H1 (cell line): ENCODE data around the gene FANCM. TPM values are rescaled to one million over a fixed set of nuclear protein-coding genes. Genes with fewer than 3 reads are reported as not detected.

ENCODE experiments used
- CTCF ChIA-PET: fragments of 300-600 bp; sonication (Branson Sonifier 250); formaldehyde crosslinking; loops from one replicate; lab custom pipeline; 2021; ENCODE audit not compliant: partially characterized antibody; lab: Charles Lee
- POLR2A ChIA-PET: fragments of 300-600 bp; sonication (Branson Sonifier 250); formaldehyde crosslinking; loops from one replicate; lab custom pipeline; 2021; ENCODE audit warnings: inconsistent platforms; ENCODE audit not compliant: partially characterized antibody; lab: Charles Lee
- DNase-seq, 2 experiments: peaks; one replicate each; pipeline versions ENCODE4 v3.0.0 to v3.0.0-alpha.2; 2010 to 2022; ENCODE audit warnings: low spot score in 2 of 2, low read depth in 1 of 2, mixed read lengths in 1 of 2
- FAIRE-seq: peaks from 2 replicates; lab custom pipeline; 2011; peaks lifted over from hg19 to GRCh38; lab: Jason Lieb, UNC
- H2AFZ ChIP-seq: 2 replicates; pipeline ENCODE4 v1.8.1; 2012; ENCODE audit warnings: low read length, inconsistent platforms
- H2AK5ac ChIP-seq: 2 replicates; pipeline ENCODE4 v1.6.1; 2013; ENCODE audit warnings: low read depth, low read length
- H2BK120ac ChIP-seq: replicated peaks from 2 replicates; pipeline ENCODE3; 2013; ENCODE audit warnings: low read depth, low read length, inconsistent platforms
- H2BK12ac ChIP-seq: 2 replicates; pipeline ENCODE4 v1.6.1; 2013; ENCODE audit warnings: low read depth, low read length
- H2BK15ac ChIP-seq: 2 replicates; pipeline ENCODE4 v1.6.1; 2013; ENCODE audit warnings: low read length
- H2BK20ac ChIP-seq: 2 replicates; pipeline ENCODE4 v1.6.1; 2013; ENCODE audit warnings: low read length
- H2BK5ac ChIP-seq: 2 replicates; pipeline ENCODE4 v1.6.1; 2013; ENCODE audit warnings: low read depth, low read length
- H3K14ac ChIP-seq: 2 replicates; pipeline ENCODE4 v1.6.1; 2013; ENCODE audit warnings: inconsistent platforms; ENCODE audit not compliant: insufficient read length
- H3K18ac ChIP-seq: 2 replicates; pipeline ENCODE4 v1.6.1; 2013; ENCODE audit warnings: low read length; ENCODE audit errors: extremely low read depth
- H3K23ac ChIP-seq: 2 replicates; pipeline ENCODE4 v1.6.1; 2013; ENCODE audit warnings: inconsistent platforms; ENCODE audit not compliant: insufficient read length
- H3K23me2 ChIP-seq: 2 replicates; pipeline ENCODE4 v1.6.1; 2013; ENCODE audit warnings: low read depth, low read length
- H3K27ac ChIP-seq: 2 replicates; pipeline ENCODE4 v1.6.1; 2011; ENCODE audit warnings: low read depth, low read length, inconsistent platforms
- H3K27me3 ChIP-seq, 4 experiments: replicated peaks in 1 of 4; 1 replicate in 1 of 4; 2 replicates in 3 of 4; pipeline versions ENCODE4 v1.6.1 to v1.8.1; 2011 to 2013; ENCODE audit warnings: low read length in 3 of 4, mild to moderate bottlenecking in 3 of 4, inconsistent platforms in 2 of 4, mixed read lengths in 2 of 4, moderate library complexity in 1 of 4; ENCODE audit not compliant: control insufficient read depth in 3 of 4, insufficient read depth in 3 of 4; ENCODE audit errors: extremely low read depth in 1 of 4
- H3K36me3 ChIP-seq, 4 experiments: 2 replicates each; pipeline versions ENCODE4 v1.6.1 to v1.8.1; 2011 to 2013; ENCODE audit warnings: mild to moderate bottlenecking in 4 of 4, low read length in 3 of 4, moderate library complexity in 2 of 4, control low read depth in 1 of 4, inconsistent platforms in 1 of 4; ENCODE audit not compliant: insufficient read depth in 4 of 4, control insufficient read depth in 2 of 4
- H3K4ac ChIP-seq: replicated peaks from 2 replicates; pipeline ENCODE3; 2013; ENCODE audit warnings: low read length, low read depth, mixed read lengths, inconsistent platforms; ENCODE audit not compliant: insufficient read length
- H3K4me1 ChIP-seq, 4 experiments: replicated peaks in 1 of 4; 1 replicate in 1 of 4; 2 replicates in 3 of 4; pipeline versions ENCODE4 v1.6.1 to v1.8.1; 2011 to 2013; ENCODE audit warnings: low read length in 3 of 4, inconsistent platforms in 2 of 4, mixed read lengths in 1 of 4; ENCODE audit not compliant: insufficient read depth in 4 of 4, control insufficient read depth in 3 of 4
- H3K4me2 ChIP-seq, 2 experiments: 2 replicates each; pipeline versions ENCODE4 v1.6.1 to v1.8.1; 2011 to 2013; ENCODE audit warnings: low read depth in 2 of 2, low read length in 2 of 2, control low read depth in 1 of 2, inconsistent platforms in 1 of 2, mild to moderate bottlenecking in 1 of 2; ENCODE audit not compliant: insufficient read depth in 1 of 2
- H3K4me3 ChIP-seq, 4 experiments: fragments of 200-600, 300-600 bp in 1 of 4; sonication (generic), shearing (Covaris generic), sonication (Bioruptor Twin) in 1 of 4; 2 replicates each; pipeline versions ENCODE4 v1.5.1 to v1.8.1; 2011 to 2016; ENCODE audit warnings: low read length in 4 of 4, low read depth in 3 of 4, control low read depth in 2 of 4, inconsistent platforms in 2 of 4, mild to moderate bottlenecking in 2 of 4, mixed read lengths in 1 of 4, moderate library complexity in 1 of 4; ENCODE audit not compliant: insufficient read depth in 2 of 4; ENCODE audit errors: extremely low read depth in 1 of 4
- H3K56ac ChIP-seq: replicated peaks from 2 replicates; pipeline ENCODE3; 2013; ENCODE audit warnings: low read depth, mild to moderate bottlenecking, mixed read lengths, low read length, inconsistent platforms; ENCODE audit not compliant: insufficient read length
- H3K79me1 ChIP-seq: 2 replicates; pipeline ENCODE4 v1.6.1; 2013; ENCODE audit warnings: low read depth, low read length, control low read depth
- H3K79me2 ChIP-seq, 2 experiments: 2 replicates each; pipeline versions ENCODE4 v1.6.1 to v1.8.1; 2012 to 2013; ENCODE audit warnings: low read length in 2 of 2, mild to moderate bottlenecking in 2 of 2, inconsistent platforms in 1 of 2; ENCODE audit not compliant: insufficient read depth in 2 of 2, control insufficient read depth in 1 of 2
- H3K9ac ChIP-seq, 4 experiments: replicated peaks in 1 of 4; 1 replicate in 1 of 4; 2 replicates in 3 of 4; pipeline versions ENCODE4 v1.6.1 to v1.8.1; 2011 to 2013; ENCODE audit warnings: low read depth in 3 of 4, low read length in 3 of 4, control low read depth in 2 of 4, mild to moderate bottlenecking in 2 of 4, moderate library complexity in 2 of 4, inconsistent platforms in 1 of 4; ENCODE audit errors: extremely low read depth in 1 of 4
- H3K9me3 ChIP-seq, 2 experiments: 2 replicates each; pipeline versions ENCODE4 v1.6.1 to v1.8.1; 2012 to 2013; ENCODE audit warnings: mild to moderate bottlenecking in 2 of 2, moderate library complexity in 2 of 2, control low read depth in 1 of 2, inconsistent platforms in 1 of 2, low read depth in 1 of 2, low read length in 1 of 2, mixed read lengths in 1 of 2; ENCODE audit not compliant: insufficient read depth in 2 of 2
- H4K20me1 ChIP-seq, 2 experiments: replicated peaks in 1 of 2; 2 replicates each; pipeline versions ENCODE3 to v1.8.1; 2011 to 2013; ENCODE audit warnings: inconsistent platforms in 2 of 2, low read length in 2 of 2, mild to moderate bottlenecking in 1 of 2; ENCODE audit not compliant: insufficient read depth in 2 of 2, control insufficient read depth in 1 of 2
- H4K5ac ChIP-seq: 2 replicates; pipeline ENCODE4 v1.6.1; 2013; ENCODE audit warnings: low read length, low read depth, mixed read lengths, inconsistent platforms; ENCODE audit not compliant: insufficient read length
- H4K8ac ChIP-seq: 2 replicates; pipeline ENCODE4 v1.8.0; 2013; ENCODE audit warnings: mild to moderate bottlenecking, moderate library complexity, low read length, inconsistent platforms; ENCODE audit not compliant: insufficient read depth; ENCODE audit errors: extremely low read depth
- H4K91ac ChIP-seq: replicated peaks from 2 replicates; pipeline ENCODE3; 2013; ENCODE audit warnings: low read length, mixed read lengths, inconsistent platforms; ENCODE audit not compliant: insufficient read length
- ATF3 ChIP-seq: IDR thresholded peaks from 2 replicates; pipeline ENCODE4 v1.6.1; 2011; ENCODE audit warnings: low read depth, mild to moderate bottlenecking, low read length; ENCODE audit not compliant: insufficient read depth
- BRCA1 ChIP-seq: IDR thresholded peaks from 2 replicates; pipeline ENCODE4 v1.6.1; 2012; ENCODE audit warnings: low read depth, low read length, improper control_type of control experiment
- CHD1 ChIP-seq: IDR thresholded peaks from 2 replicates; pipeline ENCODE4 v1.6.1; 2012; ENCODE audit warnings: low read depth, low read length, improper control_type of control experiment
- EZH2 ChIP-seq: fragments of 200-600 bp; sonication (generic); IDR thresholded peaks from 2 replicates; pipeline ENCODE4 v1.7.1; 2012; ENCODE audit warnings: low read depth, mild to moderate bottlenecking, moderate library complexity, low read length, inconsistent platforms; ENCODE audit not compliant: severe bottlenecking
- JUN ChIP-seq: IDR thresholded peaks from 2 replicates; pipeline ENCODE4 v1.6.1; 2011; ENCODE audit warnings: low read depth, mild to moderate bottlenecking, improper control_type of control experiment, low read length
- KDM5A ChIP-seq: fragments of 200-600 bp; IDR thresholded peaks from 2 replicates; pipeline ENCODE4 v1.7.1; 2012; ENCODE audit warnings: mild to moderate bottlenecking, low read length, inconsistent platforms, mixed read lengths
- MAFK ChIP-seq: IDR thresholded peaks from 2 replicates; pipeline ENCODE4 v1.6.1; 2012; ENCODE audit warnings: low read depth, mild to moderate bottlenecking, improper control_type of control experiment, low read length
- NANOG ChIP-seq: IDR thresholded peaks from 2 replicates; pipeline ENCODE4 v1.6.1; 2011; ENCODE audit warnings: low read length, low read depth, mild to moderate bottlenecking, inconsistent platforms; ENCODE audit not compliant: insufficient read depth, poor library complexity, severe bottlenecking
- POLR2A ChIP-seq, 2 experiments: IDR thresholded peaks; 1 replicate in 1 of 2; 2 replicates in 1 of 2; pipeline ENCODE4 v1.6.1; 2011; ENCODE audit warnings: low read depth in 2 of 2, low read length in 2 of 2, mild to moderate bottlenecking in 2 of 2; ENCODE audit errors: control extremely low read depth in 1 of 2
- RBBP5 ChIP-seq: IDR thresholded peaks from 2 replicates; pipeline ENCODE4 v1.7.1; 2012; ENCODE audit warnings: low read depth, mild to moderate bottlenecking, inconsistent platforms, low read length, moderate library complexity, borderline replicate concordance
- RFX5 ChIP-seq: IDR thresholded peaks from 2 replicates; pipeline ENCODE4 v1.6.1; 2011; ENCODE audit warnings: low read depth, low read length, improper control_type of control experiment, borderline replicate concordance
- RXRA ChIP-seq: IDR thresholded peaks from 2 replicates; pipeline ENCODE4 v1.6.1; 2011; ENCODE audit warnings: low read depth, mild to moderate bottlenecking, low read length, moderate library complexity; ENCODE audit not compliant: insufficient read depth
- SIN3A ChIP-seq, 2 experiments: IDR thresholded peaks in 1 of 2; conservative IDR thresholded peaks in 1 of 2; 2 replicates each; pipeline ENCODE4 v1.6.1; 2011 to 2012; ENCODE audit warnings: low read length in 2 of 2, improper control_type of control experiment in 1 of 2, low read depth in 1 of 2, mild to moderate bottlenecking in 1 of 2
- SP4 ChIP-seq: IDR thresholded peaks from 2 replicates; pipeline ENCODE4 v1.6.1; 2012; ENCODE audit warnings: low read length, inconsistent platforms
- TCF12 ChIP-seq: IDR thresholded peaks from 2 replicates; pipeline ENCODE4 v1.6.1; 2011; ENCODE audit warnings: low read depth, mild to moderate bottlenecking, low read length
- polyA plus RNA-seq, 7 experiments: library from polyadenylated mRNA; depleted of rRNA in 3 of 7; stranded (reverse) in 5 of 7; unstranded in 2 of 7; fragments of >200 nt in 5 of 7; fragments of 200-250 nt in 2 of 7; gene quantifications; 1 replicate in 5 of 7; 2 replicates in 1 of 7; 4 replicates in 1 of 7; pipeline versions ENCODE4 v1.2.1 to v1.2.3, GENCODE V29; 2011 to 2013; ENCODE audit warnings: missing spikeins in 2 of 7, mixed read lengths in 2 of 7
- total RNA-seq: library from RNA; stranded (reverse); fragmentation: NEBNext Ultra II Directional; extraction: Animal tissue kit (Norgen Biotek cat#: 25700); gene quantifications from 2 replicates; pipeline ENCODE4 v1.2.1, GENCODE V29; 2021

Gene FANCM
- total and polyA plus RNA-seq, 2 of the 8 experiments (the other 6 are each of a cell fraction or from before 2014, with no cell fraction given) = 3.2 to 10.5 TPM

- CTCF ChIA-PET = interaction anchor here (3.6 kb wide), 1 partner anchor 291 kb away, joined by 13 read pairs; no protein-coding TSS in a partner anchor
These were observed 68.5 kb downstream of the FANCM start for GRCh38 chr14:45204241-45204640.

More at GRCh38 chr14:45204241-45204640, 68.5 kb downstream of the FANCM start:
- Histone ChIP-seq H3K27me3 (no peaks in the 10 kb centered on the region), H3K79me1 (no peaks in the 10 kb centered on the region), H3K4me3 (no peak overlapping the region), H2AFZ (no peak overlapping the region), H3K23ac (no peak overlapping the region), H3K9me3 (no peaks in the 10 kb centered on the region)
- no peak for DNase-seq
- TF ChIP-seq MAFK = no peak
- TF ChIP-seq RFX5 = no peak
- no peak for TF ChIP-seq TCF12
- no peak for TF ChIP-seq SIN3A (conservative IDR thresholded peaks at IDR 0.05 in 1 of 2, IDR thresholded peaks at IDR 0.05 in 1 of 2; ENCODE audit: low read depth in 1 of 2, low read length in 2 of 2)
- no peak for TF ChIP-seq BRCA1
- no peak for TF ChIP-seq RXRA
- no peak for TF ChIP-seq ATF3
- no peak for TF ChIP-seq CHD1
- no peak for TF ChIP-seq KDM5A
- TF ChIP-seq RBBP5 = no peak
- TF ChIP-seq EZH2 = no peak
- no peak for TF ChIP-seq SP4
- no peak for TF ChIP-seq NANOG
- no peak for TF ChIP-seq JUN
- TF ChIP-seq POLR2A (IDR thresholded peaks at IDR 0.05; ENCODE audit: control extremely low read depth in 1 of 2, low read depth in 2 of 2, low read length in 2 of 2) = no peak
- TF ChIP-seq, all 59 proteins: peak for 0
- no peak overlapping the region for H2BK20ac ChIP-seq
- no peak overlapping the region for H4K5ac ChIP-seq
- no peak overlapping the region for H3K18ac ChIP-seq
- H3K4ac ChIP-seq = no peak overlapping the region
- POLR2A ChIA-PET = interaction anchor here (0.7 kb wide), 1 partner anchor 33 kb away, joined by 3 read pairs; no protein-coding TSS in a partner anchor
- no peak overlapping the region for H3K27ac ChIP-seq
- no peak for FAIRE-seq
- no peak overlapping the region for H4K8ac ChIP-seq
- peaks cover 2 to 55% (median 14%) of the 10 kb centered on the region in 4 experiments; a peak in 5 of 8 replicates for H3K36me3 ChIP-seq
- H2AK5ac ChIP-seq = no peak overlapping the region
- no peak overlapping the region for H2BK120ac ChIP-seq
- no peak overlapping the region for H3K56ac ChIP-seq
- H2BK12ac ChIP-seq = no peak overlapping the region
- no peaks in the 10 kb centered on the region for H3K23me2 ChIP-seq
- peaks cover 0 to 2% of the 10 kb centered on the region in 2 experiments for H4K20me1 ChIP-seq
- H3K14ac ChIP-seq = no peak overlapping the region
- no peaks in the 10 kb centered on the region for H3K4me1 ChIP-seq
- H3K9ac ChIP-seq = no peak overlapping the region
- H2BK5ac ChIP-seq = no peak overlapping the region
- no peak overlapping the region for H2BK15ac ChIP-seq
- H3K4me2 ChIP-seq = no peak overlapping the region
- no peaks in the 10 kb centered on the region for H3K79me2 ChIP-seq
- no peak overlapping the region for H4K91ac ChIP-seq
